PFSK-1 (cell line): Measurements from ENCODE around the gene MEGF11.

Experiments
- FOXP2 ChIP-seq: optimal IDR thresholded peaks from 2 replicates; pipeline ENCODE3; 2011; ENCODE audit warnings: borderline replicate concordance, control low read depth, inconsistent platforms; ENCODE audit not compliant: insufficient read depth; ENCODE audit errors: extremely low read length, extremely low read depth
- POLR2AphosphoS5 ChIP-seq: IDR thresholded peaks from 2 replicates; pipeline ENCODE4 v1.6.1; 2012; ENCODE audit warnings: low read depth, mild to moderate bottlenecking, control low read depth, low read length, moderate library complexity
- SIN3A ChIP-seq: IDR thresholded peaks from 2 replicates; pipeline ENCODE4 v1.6.1; 2012; ENCODE audit warnings: mild to moderate bottlenecking, low read length, moderate library complexity, borderline replicate concordance; ENCODE audit not compliant: insufficient read depth
- TAF1 ChIP-seq: IDR thresholded peaks from 2 replicates; pipeline ENCODE4 v1.6.1; 2012; ENCODE audit warnings: low read length, control low read depth, borderline replicate concordance; ENCODE audit not compliant: insufficient read depth
- TF ChIP-seq, protein P1 (sequence below), 2 experiments: IDR thresholded peaks; 2 replicates each; pipeline versions ENCODE4 v1.6.1 to v1.8.0; 2011 to 2012; ENCODE audit warnings: low read depth in 2 of 2, low read length in 2 of 2, control low read depth in 1 of 2, inconsistent platforms in 1 of 2, mild to moderate bottlenecking in 1 of 2, moderate library complexity in 1 of 2; ENCODE audit not compliant: insufficient read depth in 1 of 2

The MEGF11 gene

GRCh38 chr15:65877749-65878148 lies 375.8 kb downstream of the MEGF11 start:
- TF ChIP-seq SIN3A = no peak
- TF ChIP-seq FOXP2 = no peak
- TF ChIP-seq, protein P1, sequence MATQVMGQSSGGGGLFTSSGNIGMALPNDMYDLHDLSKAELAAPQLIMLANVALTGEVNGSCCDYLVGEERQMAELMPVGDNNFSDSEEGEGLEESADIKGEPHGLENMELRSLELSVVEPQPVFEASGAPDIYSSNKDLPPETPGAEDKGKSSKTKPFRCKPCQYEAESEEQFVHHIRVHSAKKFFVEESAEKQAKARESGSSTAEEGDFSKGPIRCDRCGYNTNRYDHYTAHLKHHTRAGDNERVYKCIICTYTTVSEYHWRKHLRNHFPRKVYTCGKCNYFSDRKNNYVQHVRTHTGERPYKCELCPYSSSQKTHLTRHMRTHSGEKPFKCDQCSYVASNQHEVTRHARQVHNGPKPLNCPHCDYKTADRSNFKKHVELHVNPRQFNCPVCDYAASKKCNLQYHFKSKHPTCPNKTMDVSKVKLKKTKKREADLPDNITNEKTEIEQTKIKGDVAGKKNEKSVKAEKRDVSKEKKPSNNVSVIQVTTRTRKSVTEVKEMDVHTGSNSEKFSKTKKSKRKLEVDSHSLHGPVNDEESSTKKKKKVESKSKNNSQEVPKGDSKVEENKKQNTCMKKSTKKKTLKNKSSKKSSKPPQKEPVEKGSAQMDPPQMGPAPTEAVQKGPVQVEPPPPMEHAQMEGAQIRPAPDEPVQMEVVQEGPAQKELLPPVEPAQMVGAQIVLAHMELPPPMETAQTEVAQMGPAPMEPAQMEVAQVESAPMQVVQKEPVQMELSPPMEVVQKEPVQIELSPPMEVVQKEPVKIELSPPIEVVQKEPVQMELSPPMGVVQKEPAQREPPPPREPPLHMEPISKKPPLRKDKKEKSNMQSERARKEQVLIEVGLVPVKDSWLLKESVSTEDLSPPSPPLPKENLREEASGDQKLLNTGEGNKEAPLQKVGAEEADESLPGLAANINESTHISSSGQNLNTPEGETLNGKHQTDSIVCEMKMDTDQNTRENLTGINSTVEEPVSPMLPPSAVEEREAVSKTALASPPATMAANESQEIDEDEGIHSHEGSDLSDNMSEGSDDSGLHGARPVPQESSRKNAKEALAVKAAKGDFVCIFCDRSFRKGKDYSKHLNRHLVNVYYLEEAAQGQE (IDR thresholded peaks at IDR 0.05; ENCODE audit: insufficient read depth in 1 of 2, low read depth in 2 of 2, low read length in 2 of 2) = no peak
- no peak for TF ChIP-seq TAF1
- TF ChIP-seq POLR2AphosphoS5 = no peak

GRCh38 chr15:65875458-65875857 lies 378.1 kb downstream of the MEGF11 start:
- no peak for TF ChIP-seq TAF1
- TF ChIP-seq, protein P1 (IDR thresholded peaks at IDR 0.05; ENCODE audit: insufficient read depth in 1 of 2, low read depth in 2 of 2, low read length in 2 of 2) = no peak
- TF ChIP-seq FOXP2 = no peak
- no peak for TF ChIP-seq POLR2AphosphoS5

- no peak for TF ChIP-seq FOXP2
- TF ChIP-seq POLR2AphosphoS5 = no peak
- no peak for TF ChIP-seq SIN3A
- TF ChIP-seq, protein P1 (IDR thresholded peaks at IDR 0.05; ENCODE audit: insufficient read depth in 1 of 2, low read depth in 2 of 2, low read length in 2 of 2) = no peak
- TF ChIP-seq TAF1 = no peak
Observed at GRCh38 chr15:65873256-65873655, 380.3 kb downstream of the MEGF11 start.

DNA sequence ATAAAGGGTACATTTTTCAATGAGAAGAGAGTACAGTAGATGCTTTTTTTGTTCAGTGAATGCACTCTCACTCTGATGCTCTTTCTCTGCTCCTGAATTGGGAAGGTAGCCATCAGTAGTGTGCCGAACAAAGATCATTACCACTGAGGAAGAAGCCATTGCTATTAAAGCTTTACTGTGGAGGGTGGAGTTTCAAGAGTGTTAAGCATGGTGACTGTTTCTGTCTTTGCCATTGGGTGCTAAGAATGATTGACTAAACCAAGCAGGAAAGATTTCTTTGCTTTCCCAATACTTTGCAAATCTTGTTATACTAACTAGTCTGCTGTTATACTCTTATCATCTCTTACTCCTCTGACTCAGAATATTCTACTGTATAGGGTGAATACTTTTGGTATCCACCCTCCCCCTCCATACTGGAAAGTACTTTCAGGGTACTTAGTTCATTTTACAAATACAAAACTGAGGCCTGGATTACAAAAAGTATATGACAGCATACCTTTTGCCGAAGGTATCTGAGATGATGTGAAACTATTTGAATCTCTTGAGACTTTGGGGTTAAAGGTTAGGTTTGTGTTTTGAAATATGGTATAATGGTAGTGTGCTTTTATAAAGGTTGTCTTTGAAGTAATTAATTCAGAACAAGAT lies 382.5 kb downstream of the MEGF11 start:
- TF ChIP-seq TAF1 (no peak), FOXP2 (no peak), POLR2AphosphoS5 (no peak; the same call in 1 of the 2 replicates), SIN3A (no peak)
- TF ChIP-seq, protein P1 (IDR thresholded peaks at IDR 0.05; ENCODE audit: insufficient read depth in 1 of 2, low read depth in 2 of 2, low read length in 2 of 2) = no peak
